Measurements from ENCODE around the gene GALNT7. TPM values are rescaled to one million over a fixed set of nuclear protein-coding genes. Genes with fewer than 3 reads are reported as not detected.

GALNT7 gene
- total RNA-seq, 4 donors from 2014 or later: 31.4 to 124 (median 105) TPM

GRCh38 chr4:173332021-173332487 lies 163.4 kb downstream of the GALNT7 start:
- peaks cover 3 to 32% (median 19%) of the 10 kb centered on the region in 4 donors for H3K4me1 ChIP-seq
- peak overlapping the region in 3 of 4 donors; percentile 62 to 97 (median 82) for H3K4me3 ChIP-seq
- no peaks in the 10 kb centered on the region for H3K27me3 ChIP-seq
- peaks cover 0 to 13% (median 5%) of the 10 kb centered on the region in 4 donors for H3K36me3 ChIP-seq
- H3K9me3 ChIP-seq: no peaks in the 10 kb centered on the region
- 29 to 36% methylated on average over 6 of the region's 6 CpGs for WGBS, 2 donors (ENCODE audit: low coverage in 1 of 2)
- in situ Hi-C loops (cut with MboI; ENCODE audit: low pct_ligation_motif_present in 1 of 4, low pct_unique_long_range_greater_than_20kb in 1 of 4, low sequenced_read_pairs in 3 of 4): no loop called here
- intact Hi-C loops (cut with DNase I; ENCODE audit: low total_unique reads): loop anchor here (5.0 kb wide), 2 partner anchors 40 to 85 kb away; partner anchors contain the start of gene SAP30
- DNase-seq: no peak
- peak overlapping the region; percentile 97 to 99 (median 98) for H3K27ac ChIP-seq
- no peak for TF ChIP-seq CTCF (IDR thresholded peaks at IDR 0.05)
- TF ChIP-seq POLR2A (IDR thresholded peaks at IDR 0.05): no peak
- TF ChIP-seq EP300 (IDR thresholded peaks at IDR 0.05; ENCODE audit: low read depth): no peak

DNA sequence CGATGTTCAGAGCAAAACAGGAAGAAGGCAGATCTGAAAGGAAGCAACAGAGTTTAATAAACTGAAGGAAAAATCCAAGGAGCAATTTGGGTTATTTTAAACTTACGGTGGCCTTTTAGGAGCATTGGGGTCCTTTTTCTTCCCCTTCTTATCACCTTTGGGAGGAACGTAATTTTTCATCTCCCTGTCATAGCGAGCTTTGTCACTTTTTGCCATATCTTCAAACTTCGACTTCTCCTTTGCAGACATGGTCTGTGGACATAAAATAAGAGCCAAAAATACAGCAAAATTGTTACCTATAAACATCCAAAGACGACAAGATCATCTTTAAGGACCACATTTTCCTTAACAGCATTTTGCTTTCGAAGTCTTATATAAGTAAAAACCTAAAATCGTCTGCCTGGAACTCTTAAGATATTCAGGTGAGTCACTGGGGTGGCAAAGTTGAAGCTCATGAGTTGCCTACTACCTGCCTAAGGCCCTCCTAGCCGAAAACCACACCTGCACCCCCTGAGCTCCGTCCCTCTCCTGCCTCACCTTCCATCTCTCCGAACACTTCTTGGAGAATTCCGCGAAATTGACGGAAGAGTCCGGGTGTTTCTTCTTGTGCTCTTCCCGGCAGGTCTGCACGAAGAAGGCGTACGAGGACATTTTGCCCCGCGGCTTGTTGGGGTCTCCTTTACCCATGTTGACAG lies 164.5 kb downstream of the GALNT7 start:
- no peak for DNase-seq
- peaks cover 0 to 13% (median 5%) of the 10 kb centered on the region in 4 donors for H3K36me3 ChIP-seq
- no peak for TF ChIP-seq POLR2A (IDR thresholded peaks at IDR 0.05)
- TF ChIP-seq CTCF (IDR thresholded peaks at IDR 0.05): no peak
- TF ChIP-seq POLR2AphosphoS5 (IDR thresholded peaks at IDR 0.05): no peak
- TF ChIP-seq EP300 (IDR thresholded peaks at IDR 0.05; ENCODE audit: low read depth): no peak
- no peaks in the 10 kb centered on the region for H3K27me3 ChIP-seq
- in situ Hi-C loops (cut with MboI; ENCODE audit: low pct_ligation_motif_present in 1 of 4, low pct_unique_long_range_greater_than_20kb in 1 of 4, low sequenced_read_pairs in 3 of 4) (no loop called here), intact Hi-C loops (cut with DNase I; ENCODE audit: low total_unique reads) (loop anchor here (5.0 kb wide), 2 partner anchors 39 to 84 kb away; partner anchors contain the start of gene SAP30)
- H3K9me3 ChIP-seq: no peaks in the 10 kb centered on the region
- peak overlapping the region; percentile 97 to 99 (median 98) for H3K27ac ChIP-seq
- peak overlapping the region; percentile 62 to 97 (median 86) for H3K4me3 ChIP-seq
- 3 to 10% methylated on average over 8 to 21 of the region's 21 CpGs for WGBS, 2 donors (ENCODE audit: low coverage in 1 of 2)
- peaks cover 3 to 32% (median 19%) of the 10 kb centered on the region in 4 donors for H3K4me1 ChIP-seq

DNA sequence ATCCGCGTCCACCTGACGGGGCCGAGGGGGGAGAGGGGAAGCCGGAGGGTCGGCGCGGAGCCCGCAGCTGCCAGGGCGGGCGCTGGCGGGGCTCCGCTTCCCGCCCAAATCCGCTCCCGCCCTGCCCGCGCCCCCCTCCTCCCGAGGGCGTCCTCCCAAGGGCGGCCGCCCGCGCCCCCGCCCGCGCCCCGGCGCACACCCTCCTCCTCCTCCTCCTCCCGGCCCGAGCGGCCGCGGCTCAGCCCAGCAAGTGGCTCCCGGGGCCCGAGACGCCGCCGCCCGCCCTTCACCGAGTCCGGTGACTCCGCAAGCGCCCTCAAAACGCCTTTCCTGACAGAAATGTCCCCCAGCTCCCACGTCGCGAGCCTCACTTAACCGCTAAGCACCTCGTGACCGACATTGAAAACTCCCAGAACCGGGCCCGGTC lies 165.1 kb downstream of the GALNT7 start:
- no peak for TF ChIP-seq EP300 (IDR thresholded peaks at IDR 0.05; ENCODE audit: low read depth)
- TF ChIP-seq CTCF (IDR thresholded peaks at IDR 0.05): no peak
- no peak for TF ChIP-seq POLR2AphosphoS5 (IDR thresholded peaks at IDR 0.05)
- TF ChIP-seq POLR2A (IDR thresholded peaks at IDR 0.05): no peak
- DNase-seq: peak; percentile 58
- no peaks in the 10 kb centered on the region for H3K27me3 ChIP-seq
- peaks cover 3 to 32% (median 19%) of the 10 kb centered on the region in 4 donors for H3K4me1 ChIP-seq
- peak overlapping the region; percentile 97 to 99 (median 98) for H3K27ac ChIP-seq
- intact Hi-C loops (cut with DNase I; ENCODE audit: low total_unique reads) (loop anchor here (5.0 kb wide), 2 partner anchors 39 to 84 kb away; partner anchors contain the start of gene SAP30), in situ Hi-C loops (cut with MboI; ENCODE audit: low pct_ligation_motif_present in 1 of 4, low pct_unique_long_range_greater_than_20kb in 1 of 4, low sequenced_read_pairs in 3 of 4) (no loop called here)
- WGBS, 2 donors (ENCODE audit: low coverage in 1 of 2): 0% methylated on average over 19 of the region's 53 CpGs; no CpG with 5 or more reads in 1 of the 2 donors
- H3K36me3 ChIP-seq: peaks cover 0 to 10% (median 4%) of the 10 kb centered on the region in 4 donors
- H3K4me3 ChIP-seq: peak overlapping the region; percentile 62 to 97 (median 86)
- H3K9me3 ChIP-seq: no peaks in the 10 kb centered on the region
